K562 (cell line): Measurements from ENCODE around the gene ZNF335. TPM values are rescaled to one million over a fixed set of nuclear protein-coding genes. Genes with fewer than 3 reads are reported as not detected.

Source experiments
- CBFB ChIP-seq: sonication (generic); formaldehyde crosslinking; IDR thresholded peaks from 2 replicates; pipeline ENCODE4 v1.4.0; 2020; ENCODE audit warnings: mild to moderate bottlenecking, missing genetic modification reagents
- CREB1 ChIP-seq, 2 experiments: sonication (generic) in 1 of 2; formaldehyde crosslinking in 1 of 2; IDR thresholded peaks; 2 replicates each; pipeline versions ENCODE4 v1.6.1 to v1.8.0; 2012 to 2022; ENCODE audit warnings: inconsistent platforms in 1 of 2, mild to moderate bottlenecking in 1 of 2, missing genetic modification reagents in 1 of 2, moderate library complexity in 1 of 2
- NBN ChIP-seq: fragments of 450-650 bp; IDR thresholded peaks from 2 replicates; pipeline ENCODE4 v1.6.1; 2016; ENCODE audit warnings: low read depth, mild to moderate bottlenecking
- NCOA4 ChIP-seq: fragments of 450-650 bp; IDR thresholded peaks from 2 replicates; pipeline ENCODE4 v1.6.1; 2018; ENCODE audit warnings: mild to moderate bottlenecking; ENCODE audit not compliant: partially characterized antibody
- NCOA6 ChIP-seq: fragments of 450-650 bp; IDR thresholded peaks from 2 replicates; pipeline ENCODE4 v1.6.1; 2017; ENCODE audit warnings: mild to moderate bottlenecking
- PCBP1 ChIP-seq: fragments of 200-400 bp; formaldehyde crosslinking; IDR thresholded peaks from 2 replicates; pipeline ENCODE4 v1.6.1; 2018; ENCODE audit warnings: mild to moderate bottlenecking, low read depth, low read length; ENCODE audit not compliant: poor library complexity, severe bottlenecking
- RNF2 ChIP-seq: sonication (generic); IDR thresholded peaks from 2 replicates; pipeline ENCODE4 v1.6.1; 2016
- SAP30 ChIP-seq: fragments of 200-600 bp; sonication (generic); IDR thresholded peaks from 2 replicates; pipeline ENCODE4 v1.6.1; 2012; ENCODE audit warnings: borderline replicate concordance, low read depth, mild to moderate bottlenecking, moderate library complexity, low read length, control low read depth, inconsistent platforms; ENCODE audit not compliant: insufficient read depth, poor library complexity, severe bottlenecking
- SOX6 ChIP-seq: fragments of 450-650 bp; IDR thresholded peaks from 2 replicates; pipeline ENCODE4 v1.6.1; 2014; ENCODE audit warnings: mild to moderate bottlenecking
- STAG1 ChIP-seq: sonication (generic); formaldehyde crosslinking; IDR thresholded peaks from 2 replicates; pipeline ENCODE4 v1.5.0; 2020; ENCODE audit warnings: missing genetic modification reagents, borderline replicate concordance
- ZKSCAN1 ChIP-seq: fragments of 150-350 bp; IDR thresholded peaks from 2 replicates; pipeline ENCODE4 v1.6.1; 2016; ENCODE audit warnings: low read depth, low read length
- ZNF24 ChIP-seq: fragments of 450-650 bp; IDR thresholded peaks from 2 replicates; pipeline ENCODE4 v1.6.1; 2016
- polyA plus RNA-seq, 8 experiments: library from polyadenylated mRNA; depleted of rRNA in 4 of 8; stranded (reverse) in 5 of 8; unstranded in 3 of 8; fragments of >200 nt; fragmentation: Nextera tagmentation in 2 of 8; fragmentation: Illumina TruSeq in 1 of 8; extraction: Ambion mirVana in 2 of 8; extraction: Trizol in 1 of 8; gene quantifications; 2 replicates each; pipeline versions ENCODE4 v1.2.1 to v1.2.3, GENCODE V29; 2011 to 2014; ENCODE audit warnings: inconsistent platforms in 1 of 8, missing spikeins in 1 of 8
- total RNA-seq, 7 experiments: library from RNA; depleted of rRNA in 6 of 7; stranded (reverse); fragments of >200 nt in 6 of 7; fragmentation: Illumina TruSeq in 2 of 7; extraction: Trizol in 2 of 7; gene quantifications; 2 replicates each; pipeline versions ENCODE4 v1.2.1 to v1.2.3, GENCODE V29; 2011 to 2021; ENCODE audit warnings: low replicate concordance in 1 of 7
- TF ChIP-seq, protein P1 (sequence below): conservative IDR thresholded peaks from 2 replicates; pipeline ENCODE4 v1.6.1; 2011; ENCODE audit warnings: low read depth, mild to moderate bottlenecking, low read length; ENCODE audit not compliant: control insufficient read depth

The ZNF335 gene
- total and polyA plus RNA-seq, 9 of the 15 experiments (the other 6 are each of a cell fraction or from before 2014, with no cell fraction given) = 0.39 to 16.0 (median 7.6) TPM

DNA sequence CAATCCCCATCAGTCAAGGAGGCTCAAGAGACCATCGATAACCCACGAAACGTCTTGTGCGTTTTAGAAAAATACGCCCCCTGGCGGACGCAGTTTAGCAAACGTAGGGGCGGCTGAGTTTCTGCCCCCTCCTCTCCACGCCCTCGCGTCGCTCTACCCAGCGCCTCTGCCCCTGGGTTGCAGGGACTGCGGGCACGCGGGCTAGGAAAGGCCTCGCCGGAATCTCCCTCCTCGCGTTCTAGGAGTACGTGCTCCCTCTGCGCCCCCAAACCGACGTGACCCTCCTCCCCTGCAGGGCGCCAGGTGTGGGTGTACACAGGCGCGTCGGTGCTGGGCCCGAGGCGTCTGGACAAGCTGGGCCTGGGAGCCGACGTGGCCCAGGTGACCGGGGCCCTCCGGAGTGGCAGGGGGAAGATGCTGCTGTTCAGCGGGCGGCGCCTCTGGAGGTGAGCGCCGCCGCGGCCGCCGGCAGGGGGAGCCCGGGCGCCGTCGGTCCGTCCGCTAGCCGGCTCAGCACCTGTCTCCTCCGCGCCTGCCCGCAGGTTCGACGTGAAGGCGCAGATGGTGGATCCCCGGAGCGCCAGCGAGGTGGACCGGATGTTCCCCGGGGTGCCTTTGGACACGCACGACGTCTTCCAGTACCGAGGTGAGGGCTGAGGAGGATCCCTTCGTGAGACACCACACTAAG is 42.0 kb upstream of the ZNF335 start (continued):
- TF ChIP-seq PCBP1 (peak; percentile 25), CBFB (CRISPR knock-in tag) (no peak), CREB1 (IDR thresholded peaks at IDR 0.05) (no peak), CREB1 (CRISPR knock-in tag; IDR thresholded peaks at IDR 0.05) (0 out of 2 replicates have a peak, but pooled peaks have one; percentile 34), NCOA4 (no peak), ZNF24 (0 out of 2 replicates have a peak, but pooled peaks have one; percentile 34), ZKSCAN1 (0 out of 2 replicates have a peak, but pooled peaks have one; percentile 16), SAP30 (no peak), STAG1 (CRISPR knock-in tag) (peak; percentile 33; the same call in 1 of the 2 replicates), NCOA6 (peak; percentile 85), SOX6 (0 out of 2 replicates have a peak, but pooled peaks have one; percentile 28), NBN (peak; percentile 18; the same call in 1 of the 2 replicates), RNF2 (0 out of 2 replicates have a peak, but pooled peaks have one; percentile 41)
- TF ChIP-seq, protein P1, sequence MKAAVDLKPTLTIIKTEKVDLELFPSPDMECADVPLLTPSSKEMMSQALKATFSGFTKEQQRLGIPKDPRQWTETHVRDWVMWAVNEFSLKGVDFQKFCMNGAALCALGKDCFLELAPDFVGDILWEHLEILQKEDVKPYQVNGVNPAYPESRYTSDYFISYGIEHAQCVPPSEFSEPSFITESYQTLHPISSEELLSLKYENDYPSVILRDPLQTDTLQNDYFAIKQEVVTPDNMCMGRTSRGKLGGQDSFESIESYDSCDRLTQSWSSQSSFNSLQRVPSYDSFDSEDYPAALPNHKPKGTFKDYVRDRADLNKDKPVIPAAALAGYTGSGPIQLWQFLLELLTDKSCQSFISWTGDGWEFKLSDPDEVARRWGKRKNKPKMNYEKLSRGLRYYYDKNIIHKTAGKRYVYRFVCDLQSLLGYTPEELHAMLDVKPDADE = peak; percentile 26; the same call in 1 of the 2 replicates
